SK-N-SH (cell line): Measurements from ENCODE around the gene DLEC1. TPM values are rescaled to one million over a fixed set of nuclear protein-coding genes. Genes with fewer than 3 reads are reported as not detected.

Source experiments
- CTCF ChIA-PET: fragments of 300-600, 350-600 bp; formaldehyde crosslinking; extraction: SDS; loops from one replicate; lab custom pipeline; 2021; lab: Yijun Ruan, JAX
- POLR2A ChIA-PET: fragments of 350-600 bp; sonication (Branson Sonifier 250); formaldehyde crosslinking; extraction: SDS; loops from one replicate; lab custom pipeline; 2020; ENCODE audit warnings: antibody characterized with exemption, inconsistent platforms; lab: Yijun Ruan, JAX
- DNase-seq: peaks from one replicate; pipeline ENCODE4 v3.0.0; 2012
- H2AFZ ChIP-seq: fragments of 200-600 bp; sonication (generic); 2 replicates; pipeline ENCODE4 v1.8.1; 2016; ENCODE audit warnings: antibody characterized with exemption, mild to moderate bottlenecking, low read depth
- H3F3A ChIP-seq: fragments of 200-600 bp; sonication (generic); replicated peaks from 2 replicates; pipeline ENCODE3; 2016; ENCODE audit warnings: antibody characterized with exemption, mild to moderate bottlenecking; ENCODE audit not compliant: insufficient read depth
- H3K27ac ChIP-seq, 2 experiments: fragments of 200-500 bp in 1 of 2; fragments of 200-600 bp in 1 of 2; sonication (Bioruptor generic) in 1 of 2; sonication (generic), shearing (Covaris generic) in 1 of 2; 2 replicates each; pipeline versions ENCODE4 v1.5.1 to v1.6.1; 2014 to 2016; ENCODE audit warnings: low read depth in 2 of 2, inconsistent platforms in 1 of 2, low read length in 1 of 2, mild to moderate bottlenecking in 1 of 2, mixed read lengths in 1 of 2
- H3K27me3 ChIP-seq: fragments of 200-600 bp; sonication (generic), shearing (Covaris generic); 2 replicates; pipeline ENCODE4 v1.6.1; 2016; ENCODE audit warnings: mixed run types; ENCODE audit not compliant: insufficient read depth
- H3K36me3 ChIP-seq, 2 experiments: fragments of 200-500 bp in 1 of 2; fragments of 200-600 bp in 1 of 2; sonication (Bioruptor generic) in 1 of 2; sonication (generic) in 1 of 2; replicated peaks in 1 of 2; 2 replicates each; pipeline versions ENCODE3 to v1.5.1; 2014 to 2016; ENCODE audit warnings: low read length in 1 of 2, mild to moderate bottlenecking in 1 of 2; ENCODE audit not compliant: insufficient read depth in 2 of 2, control insufficient read depth in 1 of 2
- H3K4me1 ChIP-seq, 2 experiments: fragments of 200-500 bp in 1 of 2; fragments of 200-600 bp in 1 of 2; sonication (Bioruptor generic) in 1 of 2; sonication (generic), shearing (Covaris generic) in 1 of 2; 2 replicates each; pipeline versions ENCODE4 v1.5.1 to v1.6.1; 2014 to 2016; ENCODE audit warnings: low read depth in 1 of 2, low read length in 1 of 2, mixed run types in 1 of 2; ENCODE audit not compliant: insufficient read depth in 2 of 2, control insufficient read depth in 1 of 2
- H3K4me2 ChIP-seq: fragments of 200-600 bp; sonication (generic), shearing (Covaris generic); 2 replicates; pipeline ENCODE4 v1.6.1; 2017; ENCODE audit warnings: mixed run types
- H3K4me3 ChIP-seq, 2 experiments: fragments of 200-500 bp in 1 of 2; fragments of 200-600 bp in 1 of 2; sonication (Bioruptor generic) in 1 of 2; sonication (generic), shearing (Covaris generic) in 1 of 2; 2 replicates each; pipeline versions ENCODE4 v1.5.1 to v1.8.1; 2014 to 2016; ENCODE audit warnings: low read depth in 2 of 2, inconsistent platforms in 1 of 2, low read length in 1 of 2, mild to moderate bottlenecking in 1 of 2, mixed read lengths in 1 of 2, moderate library complexity in 1 of 2
- H3K79me2 ChIP-seq: fragments of 200-600 bp; sonication (generic); 2 replicates; pipeline ENCODE4 v1.8.1; 2017; ENCODE audit warnings: mild to moderate bottlenecking; ENCODE audit not compliant: insufficient read depth
- H3K9ac ChIP-seq: fragments of 200-600 bp; sonication (generic); 2 replicates; pipeline ENCODE4 v1.6.1; 2017; ENCODE audit warnings: mixed run types
- H3K9me2 ChIP-seq: fragments of 200-600 bp; sonication (generic); 2 replicates; pipeline ENCODE4 v1.6.1; 2017; ENCODE audit warnings: mixed run types
- H3K9me3 ChIP-seq: fragments of 200-600 bp; sonication (generic); 2 replicates; pipeline ENCODE4 v1.6.1; 2017; ENCODE audit warnings: mixed run types, mild to moderate bottlenecking, moderate library complexity
- H4K20me1 ChIP-seq: fragments of 200-600 bp; sonication (generic); 2 replicates; pipeline ENCODE4 v1.6.1; 2017; ENCODE audit warnings: mild to moderate bottlenecking, mixed run types; ENCODE audit not compliant: insufficient read depth
- ELF1 ChIP-seq: IDR thresholded peaks from 2 replicates; pipeline ENCODE4 v1.4.0; 2012
- EP300 ChIP-seq, 2 experiments: IDR thresholded peaks; 2 replicates each; pipeline versions ENCODE4 v1.4.0 to v1.6.1; 2012; ENCODE audit warnings: borderline replicate concordance in 1 of 2, low read depth in 1 of 2, low read length in 1 of 2
- EZH2phosphoT487 ChIP-seq: fragments of 200-600 bp; sonication (generic); IDR thresholded peaks from 2 replicates; pipeline ENCODE4 v1.6.1; 2017; ENCODE audit warnings: low read depth, mixed run types, mild to moderate bottlenecking, antibody characterized with exemption, moderate library complexity, borderline replicate concordance
- FOXJ3 ChIP-seq: sonication (generic); formaldehyde crosslinking; IDR thresholded peaks from 2 replicates; pipeline ENCODE4 v1.5.1; 2020; ENCODE audit warnings: mild to moderate bottlenecking, missing genetic modification reagents
- FOXM1 ChIP-seq: IDR thresholded peaks from 2 replicates; pipeline ENCODE4 v1.4.0; 2012; ENCODE audit warnings: low read depth, mild to moderate bottlenecking
- GATA2 ChIP-seq: sonication (generic); formaldehyde crosslinking; IDR thresholded peaks from 2 replicates; pipeline ENCODE4 v1.5.0; 2020; ENCODE audit warnings: mild to moderate bottlenecking, missing genetic modification reagents
- MAX ChIP-seq: IDR thresholded peaks from 2 replicates; pipeline ENCODE4 v1.4.0; 2012; ENCODE audit warnings: low read depth
- NRF1 ChIP-seq: IDR thresholded peaks from 2 replicates; pipeline ENCODE4 v1.6.1; 2012; ENCODE audit warnings: low read depth, mild to moderate bottlenecking, low read length
- PBX3 ChIP-seq: IDR thresholded peaks from 2 replicates; pipeline ENCODE4; 2012
- POLR2AphosphoS5 ChIP-seq: IDR thresholded peaks from 2 replicates; pipeline ENCODE4 v1.6.1; 2012; ENCODE audit warnings: low read depth, low read length
- RCOR1 ChIP-seq: fragments of 150-350 bp; IDR thresholded peaks from 2 replicates; pipeline ENCODE4 v1.6.1; 2017; ENCODE audit warnings: antibody characterized with exemption, low read length
- RXRA ChIP-seq: IDR thresholded peaks from 2 replicates; pipeline ENCODE4 v1.4.0; 2012; ENCODE audit warnings: low read depth, mild to moderate bottlenecking, borderline replicate concordance
- USF2 ChIP-seq: fragments of 150-350 bp; IDR thresholded peaks from 2 replicates; pipeline ENCODE4 v1.6.1; 2017; ENCODE audit warnings: antibody characterized with exemption, low read length, low read depth, borderline replicate concordance
- ZBTB33 ChIP-seq: IDR thresholded peaks from 2 replicates; pipeline ENCODE4 v1.4.0; 2012; ENCODE audit warnings: low read depth, borderline replicate concordance
- WGBS: methylation state at CpG from one replicate; pipeline ENCODE4 v1.1.6; 2017; ENCODE audit warnings: low lambda C conversion rate; 5-methylcytosine and 5-hydroxymethylcytosine counted together
- polyA plus RNA-seq, 3 experiments: library from polyadenylated mRNA; depleted of rRNA; stranded (reverse); fragments of >200 nt; gene quantifications; 2 replicates each; pipeline ENCODE4 v1.2.3, GENCODE V29; 2012
- TF ChIP-seq, protein P1 (sequence below): fragments of 150-350 bp; IDR thresholded peaks from 2 replicates; pipeline ENCODE4 v1.6.1; 2016; ENCODE audit warnings: mild to moderate bottlenecking, low read depth, low read length

The DLEC1 gene
- polyA plus RNA-seq, 1 of the 3 experiments (the other 2 are of a cell fraction), result 0.02 TPM

GRCh38 chr3:38115645-38116427, 76.8 kb downstream of the DLEC1 start:
- CTCF ChIA-PET, result interaction anchor here (1.0 to 4.8 kb wide), 5 partner anchors 15 to 364 kb away, joined by 3 to 27 read pairs (median 12); partner anchors contain the start of gene XYLB

GRCh38 chr3:38116471-38117162, 77.6 kb downstream of the DLEC1 start:
- Histone ChIP-seq H3K9me2 (no peaks in the 10 kb centered on the region), H3K4me1 (no peaks in the 10 kb centered on the region), H3K4me3 (no peak overlapping the region), H3K79me2 (no peaks in the 10 kb centered on the region), H3K4me2 (no peak overlapping the region), H3K9me3 (no peaks in the 10 kb centered on the region), H3K9ac (no peak overlapping the region), H3F3A (no peaks in the 10 kb centered on the region), H4K20me1 (no peaks in the 10 kb centered on the region), H2AFZ (no peak overlapping the region), H3K36me3 (peaks cover 0 to 4% of the 10 kb centered on the region in 2 experiments), H3K27ac (no peak overlapping the region), H3K27me3 (no peaks in the 10 kb centered on the region)
- CTCF ChIA-PET, result interaction anchor here (0.5 to 4.8 kb wide), 10 partner anchors 8 to 363 kb away, joined by 3 to 27 read pairs (median 7); partner anchors contain the start of gene XYLB
- no peak for DNase-seq
- POLR2A ChIA-PET, result interaction anchor here (1.0 kb wide), 1 partner anchor 228 kb away, joined by 3 read pairs; no protein-coding TSS in a partner anchor
- WGBS, result 80% methylated on average over 5 of the region's 12 CpGs
- TF ChIP-seq, protein P1, sequence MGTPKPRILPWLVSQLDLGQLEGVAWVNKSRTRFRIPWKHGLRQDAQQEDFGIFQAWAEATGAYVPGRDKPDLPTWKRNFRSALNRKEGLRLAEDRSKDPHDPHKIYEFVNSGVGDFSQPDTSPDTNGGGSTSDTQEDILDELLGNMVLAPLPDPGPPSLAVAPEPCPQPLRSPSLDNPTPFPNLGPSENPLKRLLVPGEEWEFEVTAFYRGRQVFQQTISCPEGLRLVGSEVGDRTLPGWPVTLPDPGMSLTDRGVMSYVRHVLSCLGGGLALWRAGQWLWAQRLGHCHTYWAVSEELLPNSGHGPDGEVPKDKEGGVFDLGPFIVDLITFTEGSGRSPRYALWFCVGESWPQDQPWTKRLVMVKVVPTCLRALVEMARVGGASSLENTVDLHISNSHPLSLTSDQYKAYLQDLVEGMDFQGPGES, result no peak
- TF ChIP-seq ZBTB33 (no peak), FOXJ3 (CRISPR knock-in tag) (no peak), ELF1 (no peak), NRF1 (no peak), EZH2phosphoT487 (no peak), PBX3 (no peak), RCOR1 (no peak), RXRA (no peak), FOXM1 (no peak), GATA2 (CRISPR knock-in tag) (no peak), POLR2AphosphoS5 (no peak)

More at GRCh38 chr3:38115645-38116427, 76.8 kb downstream of the DLEC1 start:
- Histone ChIP-seq H3K4me3 (no peak overlapping the region), H4K20me1 (no peaks in the 10 kb centered on the region), H3K9ac (no peak overlapping the region), H3K9me3 (no peaks in the 10 kb centered on the region), H3K4me2 (no peak overlapping the region), H3K9me2 (no peaks in the 10 kb centered on the region), H2AFZ (no peak overlapping the region), H3F3A (no peaks in the 10 kb centered on the region), H3K36me3 (no peaks in the 10 kb centered on the region), H3K4me1 (no peaks in the 10 kb centered on the region), H3K27ac (no peak overlapping the region), H3K27me3 (no peaks in the 10 kb centered on the region), H3K79me2 (no peaks in the 10 kb centered on the region)
- no peak for DNase-seq
- POLR2A ChIA-PET, result no interaction called here
- no peak for TF ChIP-seq EP300 (IDR thresholded peaks at IDR 0.05; ENCODE audit: borderline replicate concordance in 1 of 2, low read depth in 1 of 2, low read length in 1 of 2)
- no peak for TF ChIP-seq USF2
- TF ChIP-seq, protein P1, result no peak
- TF ChIP-seq MAX, result no peak
- 69% methylated on average over 9 of the region's 9 CpGs for WGBS
